H1 (cell line): ENCODE data around the gene WDR7.

ENCODE experiments used
- ASH2L ChIP-seq: fragments of 200-600, 300-600 bp; sonication (generic); IDR thresholded peaks from one replicate; pipeline ENCODE4 v1.7.1; 2017; ENCODE audit warnings: low read length
- ATF2 ChIP-seq: IDR thresholded peaks from 2 replicates; pipeline ENCODE4 v1.6.1; 2012; ENCODE audit warnings: low read length, inconsistent platforms
- CBX5 ChIP-seq: fragments of 300-800, 300-1000 bp; sonication (generic); IDR thresholded peaks from 2 replicates; pipeline ENCODE4 v1.7.1; 2016; ENCODE audit warnings: antibody characterized with exemption, low read length, low read depth
- CHD1 ChIP-seq: IDR thresholded peaks from 2 replicates; pipeline ENCODE4 v1.6.1; 2012; ENCODE audit warnings: low read depth, low read length, improper control_type of control experiment
- CTCF ChIP-seq, 3 experiments: IDR thresholded peaks; 1 replicate in 2 of 3; 2 replicates in 1 of 3; pipeline versions ENCODE4 v1.5.1 to v1.6.1; 2011; ENCODE audit warnings: low read length in 3 of 3, mild to moderate bottlenecking in 3 of 3, inconsistent platforms in 2 of 3, low read depth in 1 of 3, moderate library complexity in 1 of 3; ENCODE audit not compliant: insufficient read depth in 1 of 3; ENCODE audit errors: control extremely low read depth in 1 of 3
- EGR1 ChIP-seq: IDR thresholded peaks from 2 replicates; pipeline ENCODE4 v1.6.1; 2011; ENCODE audit warnings: low read depth, low read length, borderline replicate concordance
- EP300 ChIP-seq, 2 experiments: IDR thresholded peaks; 1 replicate in 1 of 2; 2 replicates in 1 of 2; pipeline ENCODE4 v1.6.1; 2011 to 2012; ENCODE audit warnings: low read depth in 2 of 2, low read length in 2 of 2, mild to moderate bottlenecking in 2 of 2, borderline replicate concordance in 1 of 2, inconsistent platforms in 1 of 2, moderate library complexity in 1 of 2
- EZH2 ChIP-seq: fragments of 200-600 bp; sonication (generic); IDR thresholded peaks from 2 replicates; pipeline ENCODE4 v1.7.1; 2012; ENCODE audit warnings: low read depth, mild to moderate bottlenecking, moderate library complexity, low read length, inconsistent platforms; ENCODE audit not compliant: severe bottlenecking
- JUND ChIP-seq: IDR thresholded peaks from 2 replicates; pipeline ENCODE4 v1.6.1; 2011; ENCODE audit warnings: mild to moderate bottlenecking, improper control_type of control experiment, low read length
- POLR2A ChIP-seq, 2 experiments: IDR thresholded peaks; 1 replicate in 1 of 2; 2 replicates in 1 of 2; pipeline ENCODE4 v1.6.1; 2011; ENCODE audit warnings: low read depth in 2 of 2, low read length in 2 of 2, mild to moderate bottlenecking in 2 of 2; ENCODE audit errors: control extremely low read depth in 1 of 2
- POLR2AphosphoS5 ChIP-seq: IDR thresholded peaks from 2 replicates; pipeline ENCODE4 v1.6.1; 2011; ENCODE audit warnings: low read depth, low read length
- RNF2 ChIP-seq: fragments of 200-900, 300-1000 bp; sonication (generic); IDR thresholded peaks from 2 replicates; pipeline ENCODE4 v1.7.1; 2016; ENCODE audit warnings: borderline replicate concordance, low read depth, mild to moderate bottlenecking, antibody characterized with exemption, low read length; ENCODE audit not compliant: poor library complexity, severe bottlenecking; ENCODE audit errors: missing control alignments
- SIN3A ChIP-seq, 2 experiments: IDR thresholded peaks in 1 of 2; conservative IDR thresholded peaks in 1 of 2; 2 replicates each; pipeline ENCODE4 v1.6.1; 2011 to 2012; ENCODE audit warnings: low read length in 2 of 2, improper control_type of control experiment in 1 of 2, low read depth in 1 of 2, mild to moderate bottlenecking in 1 of 2
- TF ChIP-seq, protein P1 (sequence below): IDR thresholded peaks from 2 replicates; pipeline ENCODE4 v1.6.1; 2011; ENCODE audit warnings: low read depth, mild to moderate bottlenecking, low read length; ENCODE audit not compliant: insufficient read depth

DNA sequence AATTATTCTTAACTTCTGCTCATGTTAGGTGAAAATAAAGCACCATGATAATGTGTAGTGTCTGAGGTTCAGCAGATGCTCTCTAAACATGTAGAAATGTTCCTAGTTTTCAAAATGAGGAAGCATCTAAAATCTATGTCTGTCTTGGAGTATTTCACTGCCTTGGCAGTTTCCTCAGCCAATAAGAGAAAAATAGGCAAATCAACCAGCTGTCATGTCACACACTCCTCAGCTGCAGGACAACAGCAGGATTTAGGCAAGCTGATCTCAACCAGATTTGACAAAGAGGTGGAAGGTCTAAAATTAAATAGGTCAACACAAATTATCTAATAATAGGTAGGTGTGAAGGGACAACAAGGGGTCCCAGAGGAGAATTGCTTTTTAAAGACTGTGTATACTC, 331.6 kb downstream of the WDR7 start:
- TF ChIP-seq POLR2A (IDR thresholded peaks at IDR 0.05; ENCODE audit: control extremely low read depth in 1 of 2, low read depth in 2 of 2, low read length in 2 of 2) (no peak), ASH2L (no peak), EZH2 (no peak), CHD1 (no peak), JUND (no peak), CTCF (IDR thresholded peaks at IDR 0.05; ENCODE audit: control extremely low read depth in 1 of 3, insufficient read depth in 1 of 3, low read depth in 1 of 3, low read length in 3 of 3) (no peak), ATF2 (no peak), EGR1 (no peak), CBX5 (no peak), RNF2 (no peak), SIN3A (conservative IDR thresholded peaks at IDR 0.05 in 1 of 2, IDR thresholded peaks at IDR 0.05 in 1 of 2; ENCODE audit: low read depth in 1 of 2, low read length in 2 of 2) (no peak), EP300 (IDR thresholded peaks at IDR 0.05; ENCODE audit: borderline replicate concordance in 1 of 2, low read depth in 2 of 2, low read length in 2 of 2) (no peak), POLR2AphosphoS5 (no peak)
- TF ChIP-seq, protein P1, sequence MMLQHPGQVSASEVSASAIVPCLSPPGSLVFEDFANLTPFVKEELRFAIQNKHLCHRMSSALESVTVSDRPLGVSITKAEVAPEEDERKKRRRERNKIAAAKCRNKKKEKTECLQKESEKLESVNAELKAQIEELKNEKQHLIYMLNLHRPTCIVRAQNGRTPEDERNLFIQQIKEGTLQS, result no peak
